ENCODE results near the gene CSNK1G2.

CSNK1G2 gene

GRCh38 chr19:1992759-1993260, 51.8 kb downstream of the CSNK1G2 start:
- Mint-ChIP-seq H3K4me1 (no peaks in the 10 kb centered on the region), H3K36me3 (ENCODE audit: low read depth) (peaks cover 56% of the 10 kb centered on the region), H3K4me3 (no peak overlapping the region), H3K27me3 (ENCODE audit: low read depth) (no peaks in the 10 kb centered on the region), H3K27ac (no peak overlapping the region), H3K9me3 (peaks cover 3% of the 10 kb centered on the region)
- TF ChIP-seq, protein P1, sequence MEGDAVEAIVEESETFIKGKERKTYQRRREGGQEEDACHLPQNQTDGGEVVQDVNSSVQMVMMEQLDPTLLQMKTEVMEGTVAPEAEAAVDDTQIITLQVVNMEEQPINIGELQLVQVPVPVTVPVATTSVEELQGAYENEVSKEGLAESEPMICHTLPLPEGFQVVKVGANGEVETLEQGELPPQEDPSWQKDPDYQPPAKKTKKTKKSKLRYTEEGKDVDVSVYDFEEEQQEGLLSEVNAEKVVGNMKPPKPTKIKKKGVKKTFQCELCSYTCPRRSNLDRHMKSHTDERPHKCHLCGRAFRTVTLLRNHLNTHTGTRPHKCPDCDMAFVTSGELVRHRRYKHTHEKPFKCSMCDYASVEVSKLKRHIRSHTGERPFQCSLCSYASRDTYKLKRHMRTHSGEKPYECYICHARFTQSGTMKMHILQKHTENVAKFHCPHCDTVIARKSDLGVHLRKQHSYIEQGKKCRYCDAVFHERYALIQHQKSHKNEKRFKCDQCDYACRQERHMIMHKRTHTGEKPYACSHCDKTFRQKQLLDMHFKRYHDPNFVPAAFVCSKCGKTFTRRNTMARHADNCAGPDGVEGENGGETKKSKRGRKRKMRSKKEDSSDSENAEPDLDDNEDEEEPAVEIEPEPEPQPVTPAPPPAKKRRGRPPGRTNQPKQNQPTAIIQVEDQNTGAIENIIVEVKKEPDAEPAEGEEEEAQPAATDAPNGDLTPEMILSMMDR (IDR thresholded peaks at IDR 0.05; ENCODE audit: unreplicated experiment in 3 of 3): no peak

DNA sequence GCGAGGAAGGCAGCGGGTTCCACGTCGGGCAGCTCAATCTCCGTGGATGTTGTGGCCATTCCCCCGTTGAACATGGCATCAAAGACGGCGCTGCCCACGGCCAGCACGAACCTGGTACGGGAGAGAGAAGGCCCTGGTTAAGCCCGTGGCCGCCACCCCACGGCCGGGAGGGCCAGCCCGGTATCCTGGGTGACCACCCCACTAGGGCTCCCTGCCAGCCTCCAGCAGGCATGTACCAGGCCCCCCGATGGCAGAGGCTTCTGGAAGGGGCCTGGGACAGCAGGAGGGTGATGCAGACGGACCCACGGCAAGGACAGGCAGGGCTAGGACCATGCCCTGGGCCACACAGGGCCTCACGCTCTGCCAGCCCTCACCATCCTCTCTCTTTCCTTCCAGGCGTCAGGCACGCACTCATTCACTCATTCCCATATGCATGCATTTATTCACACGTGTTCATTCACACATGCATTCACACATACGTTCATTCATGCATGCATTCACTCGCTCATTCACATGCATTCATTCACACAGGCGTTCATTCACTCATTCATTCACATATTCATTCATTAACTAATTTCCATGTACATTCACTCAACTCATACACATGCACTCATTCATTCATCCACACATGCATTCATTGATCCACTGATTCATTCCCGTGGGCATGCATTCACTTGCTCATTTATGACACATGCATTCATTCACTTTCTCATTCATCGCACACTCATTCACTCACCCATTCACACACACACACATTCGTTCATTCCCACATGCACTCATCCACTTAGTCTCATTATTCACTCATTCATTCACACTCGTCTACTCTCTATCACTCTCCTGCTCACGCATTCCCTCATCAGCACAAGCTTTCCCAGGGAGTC, 56.6 kb downstream of the CSNK1G2 start:
- H3K36me3 Mint-ChIP-seq (ENCODE audit: low read depth): peaks cover 66% of the 10 kb centered on the region

DNA sequence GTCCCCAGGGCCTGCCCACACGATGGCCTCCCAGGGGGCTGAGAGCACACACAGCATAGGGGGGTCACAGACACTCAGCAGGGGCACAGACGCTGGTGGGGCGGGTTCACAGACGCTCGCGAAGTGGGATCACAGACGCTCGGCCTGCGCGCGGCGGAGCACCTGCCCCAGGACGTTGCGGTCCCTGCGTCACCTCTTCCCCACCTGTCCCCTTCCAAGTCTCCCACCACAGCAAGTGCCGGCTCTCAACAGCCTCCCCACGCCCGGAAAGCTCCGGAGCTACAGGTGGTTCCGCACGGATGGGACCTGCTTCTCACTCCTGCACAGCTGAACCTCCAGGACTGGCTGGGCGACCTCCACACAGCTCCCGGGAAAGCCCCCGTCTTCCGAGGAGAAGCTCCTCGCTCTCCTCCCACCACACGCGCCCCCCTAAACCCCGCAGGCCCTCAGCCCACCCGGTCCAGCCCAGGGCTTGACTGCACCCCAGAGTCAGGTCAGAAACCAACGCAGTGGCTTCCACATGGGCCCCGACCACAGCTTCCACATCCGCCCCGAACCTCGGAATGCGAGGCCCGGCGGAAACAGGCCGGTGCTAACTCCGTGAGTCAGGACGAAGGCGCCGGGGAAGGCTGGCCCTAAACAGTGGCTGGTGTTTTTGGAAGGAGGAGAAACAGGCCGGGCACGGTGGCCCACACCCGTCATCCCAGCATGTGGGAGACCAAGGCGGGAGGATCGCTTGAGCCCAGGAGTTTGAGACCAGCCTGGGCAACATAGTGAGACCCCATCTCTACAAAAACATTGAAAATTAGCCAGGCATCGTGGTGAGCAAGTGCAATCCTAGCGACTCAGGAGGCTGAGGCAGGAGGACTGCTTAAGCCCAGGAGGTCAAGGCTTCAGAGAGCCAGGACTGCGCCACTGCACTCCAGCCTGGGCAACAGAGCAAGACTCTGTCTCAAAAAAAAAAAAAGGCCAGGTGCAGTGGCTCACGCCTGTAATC, 58.0 kb downstream of the CSNK1G2 start:
- Mint-ChIP-seq H3K4me3 (no peak overlapping the region), H3K27ac (no peak overlapping the region), H3K9me3 (peaks cover 5% of the 10 kb centered on the region), H3K36me3 (ENCODE audit: low read depth) (peaks cover 65% of the 10 kb centered on the region), H3K27me3 (ENCODE audit: low read depth) (no peaks in the 10 kb centered on the region), H3K4me1 (no peaks in the 10 kb centered on the region)
- TF ChIP-seq, protein P1 (IDR thresholded peaks at IDR 0.05; ENCODE audit: unreplicated experiment in 3 of 3): no peak

More for the DNA sequence above, 56.6 kb downstream of the CSNK1G2 start:
- peaks cover 5% of the 10 kb centered on the region for H3K9me3 Mint-ChIP-seq
- H3K4me1 Mint-ChIP-seq: no peaks in the 10 kb centered on the region
- H3K4me3 Mint-ChIP-seq: no peak overlapping the region
- H3K27ac Mint-ChIP-seq: no peak overlapping the region
- TF ChIP-seq, protein P1 (IDR thresholded peaks at IDR 0.05; ENCODE audit: unreplicated experiment in 3 of 3): no peak
- no peaks in the 10 kb centered on the region for H3K27me3 Mint-ChIP-seq (ENCODE audit: low read depth)

- H3K4me1 Mint-ChIP-seq: no peaks in the 10 kb centered on the region
- H3K27ac Mint-ChIP-seq: no peak overlapping the region
- no peak overlapping the region for H3K4me3 Mint-ChIP-seq
- TF ChIP-seq, protein P1 (IDR thresholded peaks at IDR 0.05; ENCODE audit: unreplicated experiment in 3 of 3): no peak
- H3K9me3 Mint-ChIP-seq: peaks cover 5% of the 10 kb centered on the region
- no peaks in the 10 kb centered on the region for H3K27me3 Mint-ChIP-seq (ENCODE audit: low read depth)
- peaks cover 59% of the 10 kb centered on the region for H3K36me3 Mint-ChIP-seq (ENCODE audit: low read depth)
These were observed 59.0 kb downstream of the CSNK1G2 start for GRCh38 chr19:1999856-2000515.

DNA sequence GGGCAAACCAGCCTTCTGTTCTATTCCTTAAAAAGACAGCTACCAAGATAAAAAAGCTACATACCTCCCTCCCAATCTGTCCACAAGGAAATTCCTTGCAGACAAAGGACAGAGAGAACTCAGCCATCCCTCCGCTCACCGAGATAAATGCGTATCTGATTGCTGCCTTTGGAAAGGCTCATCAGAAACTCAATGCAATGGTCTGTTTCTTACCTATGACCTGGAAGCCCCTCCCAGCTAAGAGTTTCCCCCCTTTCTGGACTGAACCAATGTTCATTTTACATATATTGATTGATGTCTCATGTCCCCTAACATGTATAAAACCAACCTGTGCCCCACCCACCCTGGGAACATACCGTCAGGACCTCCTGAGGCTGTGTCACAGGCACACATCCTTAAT, 62.9 kb downstream of the CSNK1G2 start:
- H3K36me3 Mint-ChIP-seq (ENCODE audit: low read depth): peaks cover 36% of the 10 kb centered on the region
- TF ChIP-seq, protein P1 (IDR thresholded peaks at IDR 0.05; ENCODE audit: unreplicated experiment in 3 of 3): no peak
- H3K27ac Mint-ChIP-seq: peak overlapping the region in 1 of 3 experiments; percentile 27
- no peaks in the 10 kb centered on the region for H3K4me1 Mint-ChIP-seq
- H3K4me3 Mint-ChIP-seq: no peak overlapping the region
- H3K27me3 Mint-ChIP-seq (ENCODE audit: low read depth): no peaks in the 10 kb centered on the region
- H3K9me3 Mint-ChIP-seq: no peaks in the 10 kb centered on the region
